NCI-H1694 treated with DMSO at 0.1 percent for 48 hours (cell line): Measurements from ENCODE around the gene ZNHIT6.
"Not testable (repeated sequence)": the region's sequence is repeated elsewhere in the genome, so short reads cannot be mapped to it uniquely, and the experiment has no call there.

Experiments
- DNase-seq: peaks from one replicate; lab custom pipeline; 2025; lab: John Stamatoyannopoulos, UW

Gene ZNHIT6

GRCh38 chr1:85665932-85666331, 42.3 kb downstream of the ZNHIT6 start:
- DNase-seq: no peak

- no peak for DNase-seq
These were observed 44.9 kb downstream of the ZNHIT6 start for GRCh38 chr1:85663382-85663781.

- DNase-seq: no peak
These were observed 46.5 kb downstream of the ZNHIT6 start for GRCh38 chr1:85661767-85662166.

GRCh38 chr1:85660541-85660940, 47.7 kb downstream of the ZNHIT6 start:
- DNase-seq: no peak

- no peak for DNase-seq
These were observed 49.1 kb downstream of the ZNHIT6 start for GRCh38 chr1:85659174-85659573.

- DNase-seq: no peak
These were observed 51.3 kb downstream of the ZNHIT6 start for GRCh38 chr1:85656948-85657347.

GRCh38 chr1:85656256-85656655, 52.0 kb downstream of the ZNHIT6 start:
- no peak for DNase-seq

- no peak for DNase-seq
These were observed 52.9 kb downstream of the ZNHIT6 start for GRCh38 chr1:85655315-85655714.

- no peak for DNase-seq
These were observed 54.0 kb downstream of the ZNHIT6 start for GRCh38 chr1:85654066-85654782.

GRCh38 chr1:85652327-85652726, 55.9 kb downstream of the ZNHIT6 start:
- DNase-seq: no peak

- no peak for DNase-seq
These were observed 57.6 kb downstream of the ZNHIT6 start for GRCh38 chr1:85650645-85651044.

GRCh38 chr1:85649591-85649990, 58.6 kb downstream of the ZNHIT6 start:
- no peak for DNase-seq

GRCh38 chr1:85641598-85642556, 66.4 kb downstream of the ZNHIT6 start:
- DNase-seq: not testable (repeated sequence)

- not testable (repeated sequence) for DNase-seq
These were observed 68.3 kb downstream of the ZNHIT6 start for GRCh38 chr1:85639920-85640319.

GRCh38 chr1:85638412-85638811, 69.8 kb downstream of the ZNHIT6 start:
- DNase-seq: no peak

GRCh38 chr1:85630493-85630892, 77.7 kb downstream of the ZNHIT6 start:
- DNase-seq: no peak

- no peak for DNase-seq
These were observed 78.7 kb downstream of the ZNHIT6 start for GRCh38 chr1:85629532-85629920.

GRCh38 chr1:85628791-85629531, 79.3 kb downstream of the ZNHIT6 start:
- no peak for DNase-seq

GRCh38 chr1:85626818-85627217, 81.4 kb downstream of the ZNHIT6 start:
- DNase-seq: no peak

- no peak for DNase-seq
These were observed 83.9 kb downstream of the ZNHIT6 start for GRCh38 chr1:85624361-85624760.

- DNase-seq: no peak
These were observed 85.2 kb downstream of the ZNHIT6 start for GRCh38 chr1:85623061-85623471.

- no peak for DNase-seq
These were observed 86.8 kb downstream of the ZNHIT6 start for GRCh38 chr1:85621430-85621829.
